Activated T-cell treated with anti-CD3 and anti-CD28 coated beads, Interleukin-2, amount 50 U/mL, for 4 hours (primary cell): ENCODE results near the gene UPP2. TPM values are rescaled to one million over a fixed set of nuclear protein-coding genes. Genes with fewer than 3 reads are reported as not detected.

Experiments
- ATAC-seq, 2 donors: fragments of 200-7000 bp; cut with Tn5 transposase; one replicate each; pipeline ENCODE4 v1.10.0; 2021
- DNase-seq: peaks from one replicate; pipeline ENCODE4 v3.0.0-alpha.2; 2020
- H3K27me3 Mint-ChIP-seq: one replicate; pipeline ENCODE4 v1.8.0; 2021; ENCODE audit warnings: low read depth, mixed read lengths
- H3K36me3 Mint-ChIP-seq: one replicate; pipeline ENCODE4 v1.8.0; 2022; ENCODE audit warnings: mixed read lengths; ENCODE audit not compliant: insufficient read depth
- H3K4me1 Mint-ChIP-seq: one replicate; pipeline ENCODE4 v1.8.0; 2021; ENCODE audit warnings: low read depth, mixed read lengths
- H3K4me3 Mint-ChIP-seq: one replicate; pipeline ENCODE4 v1.8.0; 2021; ENCODE audit warnings: mild to moderate bottlenecking, moderate library complexity, mixed read lengths
- H3K9me3 Mint-ChIP-seq: one replicate; pipeline ENCODE4 v1.8.0; 2021; ENCODE audit warnings: mixed read lengths
- total RNA-seq, 3 donors: library from RNA; stranded (reverse); gene quantifications; one replicate each; pipeline ENCODE4 v1.2.1, GENCODE V29; 2021

Gene UPP2
- total RNA-seq, 3 donors from 2014 or later = not detected

- Mint-ChIP-seq H3K9me3 (no peaks in the 10 kb centered on the region), H3K27me3 (peaks cover 22% of the 10 kb centered on the region)
Measured at GRCh38 chr2:158184001-158184400, 82.3 kb downstream of the UPP2 start.

GRCh38 chr2:158184556-158185343 is 83.1 kb downstream of the UPP2 start:
- peak; percentile 63 to 65 for ATAC-seq
- H3K27me3 Mint-ChIP-seq = peaks cover 21% of the 10 kb centered on the region
- no peak for DNase-seq
- H3K9me3 Mint-ChIP-seq = no peaks in the 10 kb centered on the region
- no peaks in the 10 kb centered on the region for H3K36me3 Mint-ChIP-seq
- H3K4me1 Mint-ChIP-seq = peaks cover 4% of the 10 kb centered on the region
- no peak overlapping the region for H3K4me3 Mint-ChIP-seq

More at GRCh38 chr2:158184001-158184400, 82.3 kb downstream of the UPP2 start:
- ATAC-seq (no peak), DNase-seq (no peak)
- no peaks in the 10 kb centered on the region for H3K4me1 Mint-ChIP-seq
- H3K4me3 Mint-ChIP-seq = no peak overlapping the region
- no peaks in the 10 kb centered on the region for H3K36me3 Mint-ChIP-seq

Other genes with a start within 250 kb of the UPP2 start
- 10 to 100 TPM; 11.5 to 14.1 (median 13.2) TPM for gene ACVR1, start 225.5 kb upstream of the UPP2 start, total RNA-seq